ENCODE measurements around the gene CHST11. TPM values are rescaled to one million over a fixed set of nuclear protein-coding genes. Genes with fewer than 3 reads are reported as not detected.

Gene CHST11
- total RNA-seq, 1 donor from 2014 or later, result 7.7 TPM

DNA sequence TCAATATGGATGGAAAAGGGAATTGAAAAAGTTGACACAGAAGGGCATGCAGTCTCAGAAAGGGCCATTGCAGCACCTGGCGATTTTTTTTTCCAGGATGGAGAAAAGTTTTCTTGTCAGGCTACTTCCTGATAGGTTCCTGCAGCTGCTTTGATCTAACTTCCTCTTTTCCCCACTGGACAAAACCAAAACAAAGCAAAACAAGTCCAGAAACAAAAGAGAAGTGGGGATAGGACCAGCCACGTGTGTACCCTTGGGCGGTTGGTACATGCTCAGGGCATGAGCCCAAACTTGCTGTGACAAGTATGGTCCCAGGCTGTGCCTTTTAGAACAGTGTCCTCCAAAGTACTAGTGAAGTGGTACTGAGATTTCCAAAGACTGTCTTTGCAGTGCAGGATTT, 89.8 kb downstream of the CHST11 start:
- Mint-ChIP-seq H3K27ac (no peak overlapping the region), H3K4me1 (peaks cover 26% of the 10 kb centered on the region), H3K36me3 (peaks cover 18% of the 10 kb centered on the region), H3K9me3 (peaks cover 5% of the 10 kb centered on the region), H3K4me3 (no peak overlapping the region), H3K27me3 (ENCODE audit: insufficient read depth, low read depth) (peaks cover 3% of the 10 kb centered on the region)
- Histone ChIP-seq H3K4me3 (no peak overlapping the region), H3K4me1 (peaks cover 13% of the 10 kb centered on the region), H2AFZ (replicated peaks) (no peak overlapping the region), H3K4me2 (no peak overlapping the region), H3K9ac (no peak overlapping the region), H3K27me3 (no peaks in the 10 kb centered on the region), H3K9me3 (ENCODE audit: low read depth) (no peaks in the 10 kb centered on the region), H3F3A (ENCODE audit: low read depth) (peaks cover 3% of the 10 kb centered on the region), H3K79me2 (ENCODE audit: low read depth) (peaks cover 9% of the 10 kb centered on the region), H3K36me3 (no peaks in the 10 kb centered on the region), H3K27ac (no peak overlapping the region), H4K20me1 (ENCODE audit: low read depth) (peaks cover 17% of the 10 kb centered on the region)
- DNase-seq (ENCODE audit: low spot score), result no peak
- TF ChIP-seq, protein P1, sequence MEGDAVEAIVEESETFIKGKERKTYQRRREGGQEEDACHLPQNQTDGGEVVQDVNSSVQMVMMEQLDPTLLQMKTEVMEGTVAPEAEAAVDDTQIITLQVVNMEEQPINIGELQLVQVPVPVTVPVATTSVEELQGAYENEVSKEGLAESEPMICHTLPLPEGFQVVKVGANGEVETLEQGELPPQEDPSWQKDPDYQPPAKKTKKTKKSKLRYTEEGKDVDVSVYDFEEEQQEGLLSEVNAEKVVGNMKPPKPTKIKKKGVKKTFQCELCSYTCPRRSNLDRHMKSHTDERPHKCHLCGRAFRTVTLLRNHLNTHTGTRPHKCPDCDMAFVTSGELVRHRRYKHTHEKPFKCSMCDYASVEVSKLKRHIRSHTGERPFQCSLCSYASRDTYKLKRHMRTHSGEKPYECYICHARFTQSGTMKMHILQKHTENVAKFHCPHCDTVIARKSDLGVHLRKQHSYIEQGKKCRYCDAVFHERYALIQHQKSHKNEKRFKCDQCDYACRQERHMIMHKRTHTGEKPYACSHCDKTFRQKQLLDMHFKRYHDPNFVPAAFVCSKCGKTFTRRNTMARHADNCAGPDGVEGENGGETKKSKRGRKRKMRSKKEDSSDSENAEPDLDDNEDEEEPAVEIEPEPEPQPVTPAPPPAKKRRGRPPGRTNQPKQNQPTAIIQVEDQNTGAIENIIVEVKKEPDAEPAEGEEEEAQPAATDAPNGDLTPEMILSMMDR (IDR thresholded peaks at IDR 0.05), result no peak
- TF ChIP-seq EZH2 (IDR thresholded peaks at IDR 0.05) (no peak), EZH2phosphoT487 (IDR thresholded peaks at IDR 0.05) (no peak)

GRCh38 chr12:104547235-104547634, 90.5 kb downstream of the CHST11 start:
- Histone ChIP-seq H3K79me2 (ENCODE audit: low read depth) (peaks cover 9% of the 10 kb centered on the region), H3K36me3 (no peaks in the 10 kb centered on the region), H2AFZ (replicated peaks) (no peak overlapping the region), H3K4me1 (peaks cover 9% of the 10 kb centered on the region), H3K4me2 (no peak overlapping the region), H3K9ac (no peak overlapping the region), H3F3A (ENCODE audit: low read depth) (peaks cover 3% of the 10 kb centered on the region), H3K4me3 (no peak overlapping the region), H3K27me3 (no peaks in the 10 kb centered on the region), H3K27ac (no peak overlapping the region), H3K9me3 (ENCODE audit: low read depth) (no peaks in the 10 kb centered on the region), H4K20me1 (ENCODE audit: low read depth) (peaks cover 16% of the 10 kb centered on the region)
- Mint-ChIP-seq H3K4me3 (no peak overlapping the region), H3K9me3 (peaks cover 5% of the 10 kb centered on the region), H3K4me1 (peaks cover 27% of the 10 kb centered on the region), H3K27ac (no peak overlapping the region), H3K36me3 (peaks cover 18% of the 10 kb centered on the region), H3K27me3 (ENCODE audit: insufficient read depth, low read depth) (peaks cover 3% of the 10 kb centered on the region)
- TF ChIP-seq EZH2phosphoT487 (IDR thresholded peaks at IDR 0.05) (no peak), EZH2 (IDR thresholded peaks at IDR 0.05) (no peak)
- TF ChIP-seq, protein P1 (IDR thresholded peaks at IDR 0.05), result no peak
- DNase-seq (ENCODE audit: low spot score), result no peak

- no peak overlapping the region for H3K4me3 Mint-ChIP-seq
- Histone ChIP-seq H3K27ac (no peak overlapping the region), H3K4me3 (no peak overlapping the region), H3K36me3 (no peaks in the 10 kb centered on the region), H3F3A (ENCODE audit: low read depth) (peaks cover 3% of the 10 kb centered on the region), H3K4me1 (peaks cover 6% of the 10 kb centered on the region), H2AFZ (replicated peaks) (no peak overlapping the region), H3K27me3 (no peaks in the 10 kb centered on the region), H3K9me3 (ENCODE audit: low read depth) (no peaks in the 10 kb centered on the region), H4K20me1 (ENCODE audit: low read depth) (peaks cover 13% of the 10 kb centered on the region), H3K9ac (no peak overlapping the region), H3K4me2 (no peak overlapping the region), H3K79me2 (ENCODE audit: low read depth) (peaks cover 9% of the 10 kb centered on the region)
- TF ChIP-seq EZH2 (IDR thresholded peaks at IDR 0.05) (no peak), EZH2phosphoT487 (IDR thresholded peaks at IDR 0.05) (no peak)
- TF ChIP-seq, protein P1 (IDR thresholded peaks at IDR 0.05), result no peak
- peaks cover 20% of the 10 kb centered on the region for H3K36me3 Mint-ChIP-seq
- peaks cover 19% of the 10 kb centered on the region for H3K9me3 Mint-ChIP-seq
- DNase-seq (ENCODE audit: low spot score), result no peak
- H3K27ac Mint-ChIP-seq, result no peak overlapping the region
- H3K4me1 Mint-ChIP-seq, result peaks cover 21% of the 10 kb centered on the region
- H3K27me3 Mint-ChIP-seq (ENCODE audit: insufficient read depth, low read depth), result no peaks in the 10 kb centered on the region
These were observed 93.2 kb downstream of the CHST11 start for GRCh38 chr12:104549815-104550480.

All from neural progenitor cell (in vitro differentiated cells).